Dermis blood vessel endothelial cell (primary cell): Measurements from ENCODE around the gene NCF1. TPM values are rescaled to one million over a fixed set of nuclear protein-coding genes. Genes with fewer than 3 reads are reported as not detected.
"Not testable (repeated sequence)": the region's sequence is repeated elsewhere in the genome, so short reads cannot be mapped to it uniquely, and the experiment has no call there.

Source experiments
- DNase-seq: peaks from one replicate; pipeline ENCODE4 v3.0.0; 2010
- total RNA-seq: library from RNA; depleted of rRNA; stranded (reverse); fragments of >200 nt; gene quantifications from 2 replicates; pipeline ENCODE4 v1.2.3, GENCODE V29; 2014

Gene NCF1
- not detected in 2 replicates for total RNA-seq

- DNase-seq: not testable (repeated sequence)
Observed at GRCh38 chr7:74773760-74774750, at the start of gene NCF1. Gene NCF1, plus strand, starts transcription at chr7:74774011. Its CDS starts 21 bp downstream, at chr7:74774032.

DNA sequence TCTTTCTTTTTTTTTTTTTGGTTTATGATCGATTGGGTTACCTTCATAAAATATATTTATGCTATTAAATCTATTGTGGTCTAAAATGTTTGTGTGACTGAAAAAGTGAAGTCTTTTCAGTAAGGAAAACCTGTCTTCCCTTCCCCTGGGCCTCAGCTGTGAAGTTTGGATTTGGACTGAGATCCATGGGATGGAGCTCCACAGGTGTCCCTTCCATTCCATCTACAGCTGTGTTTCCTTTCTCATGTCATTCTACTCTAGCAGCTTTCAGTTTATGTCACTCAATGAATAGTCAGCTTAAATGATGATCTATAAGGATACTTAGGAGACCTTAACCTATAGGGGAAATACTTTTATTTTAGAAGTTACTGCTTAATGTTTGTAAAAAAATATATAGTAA lies 48.0 kb upstream of the NCF1 start:
- DNase-seq: no peak

- DNase-seq: no peak
Observed at GRCh38 chr7:74726309-74727101, 47.3 kb upstream of the NCF1 start.

DNA sequence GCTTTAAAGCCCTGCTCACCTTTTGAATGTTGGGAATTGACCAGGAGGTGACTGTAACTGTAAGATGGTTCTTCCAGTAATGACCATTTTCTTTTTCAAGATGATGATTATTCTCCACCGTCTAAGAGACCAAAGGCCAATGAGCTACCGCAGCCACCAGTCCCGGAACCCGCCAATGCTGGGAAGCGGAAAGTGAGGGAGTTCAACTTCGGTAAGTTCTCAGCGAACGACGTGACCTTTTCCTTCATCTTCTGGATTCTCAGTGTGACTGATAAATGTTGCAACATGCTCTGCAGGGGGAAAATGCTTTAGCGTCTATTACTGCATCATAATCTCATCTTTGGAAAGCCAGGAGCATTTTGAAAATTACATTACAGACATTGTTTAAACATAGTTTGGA lies 45.1 kb upstream of the NCF1 start:
- DNase-seq: not testable (repeated sequence)

DNA sequence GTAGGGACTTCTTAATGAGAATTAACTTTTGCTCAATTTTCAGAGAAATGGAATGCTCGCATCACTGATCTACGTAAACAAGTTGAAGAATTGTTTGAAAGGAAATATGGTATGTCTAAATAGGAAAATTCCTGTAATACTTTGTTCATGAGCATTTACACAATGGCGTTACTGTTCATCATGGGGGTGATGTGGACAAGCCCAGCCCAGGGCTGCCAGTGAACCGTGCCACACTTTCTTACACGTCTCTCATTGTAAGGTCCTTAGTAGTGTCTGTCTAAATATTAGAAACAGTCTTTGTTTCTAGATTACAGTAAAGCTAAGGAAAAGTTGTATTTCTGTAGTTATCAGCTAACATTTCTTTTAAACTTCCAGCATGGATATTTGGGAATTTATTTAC lies 43.6 kb upstream of the NCF1 start:
- not testable (repeated sequence) for DNase-seq

GRCh38 chr7:74739974-74740703 lies 33.7 kb upstream of the NCF1 start:
- DNase-seq: not testable (repeated sequence)

DNA sequence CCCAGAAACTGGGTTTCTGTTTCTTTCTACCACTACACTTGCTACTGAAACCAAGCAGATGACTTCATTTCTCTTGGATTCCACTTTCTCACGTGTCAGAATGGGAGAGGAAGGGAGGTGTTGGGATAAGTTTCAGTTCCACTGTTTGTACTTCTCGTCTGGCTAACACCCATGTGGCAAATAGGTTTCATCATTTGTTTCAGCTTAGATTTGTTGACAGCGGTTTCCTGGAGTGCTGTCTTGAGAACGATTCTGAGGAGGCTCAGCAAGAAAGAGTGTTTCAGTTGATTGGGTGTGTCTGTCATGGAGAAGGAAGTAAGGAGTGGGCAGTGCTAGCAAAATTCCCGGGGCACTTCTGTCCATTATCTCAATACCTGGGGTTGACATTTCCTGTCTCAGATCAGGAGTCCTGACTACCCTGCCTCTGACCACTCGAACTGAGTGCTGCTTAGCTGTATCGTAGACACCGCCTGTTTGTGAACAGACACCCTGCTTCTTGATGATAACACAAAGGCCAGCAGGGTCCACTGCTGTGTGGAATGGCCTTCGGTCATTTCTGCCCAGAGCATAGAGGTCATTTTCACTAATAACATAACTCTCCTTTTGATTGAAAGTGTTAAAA lies 29.8 kb upstream of the NCF1 start:
- DNase-seq: not testable (repeated sequence)

DNA sequence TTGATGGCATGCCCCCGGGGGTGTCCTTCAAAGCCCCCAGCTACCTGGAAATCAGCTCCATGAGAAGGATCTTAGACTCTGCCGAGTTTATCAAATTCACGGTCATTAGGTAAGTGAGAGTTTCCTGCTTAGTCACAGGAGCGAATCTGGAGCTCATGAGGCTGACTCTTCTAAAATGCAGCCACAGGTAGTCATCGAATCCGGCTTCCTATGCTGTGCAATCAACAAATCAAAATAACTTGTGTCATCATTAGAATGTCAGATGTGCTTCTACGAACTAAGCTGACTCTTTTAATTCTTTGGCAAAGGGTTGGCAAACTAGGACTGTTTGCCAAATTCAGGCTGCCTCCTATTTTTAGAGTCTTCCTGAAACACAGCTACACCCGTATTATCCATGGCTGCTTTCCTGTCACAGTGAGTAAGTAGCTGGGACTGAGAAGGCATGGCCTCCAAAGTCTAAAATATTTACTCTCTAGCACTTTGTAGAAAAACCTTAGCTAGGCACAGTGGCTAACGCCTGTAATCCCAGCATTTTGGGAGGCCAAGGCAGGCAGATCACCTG lies 19.8 kb upstream of the NCF1 start:
- not testable (repeated sequence) for DNase-seq

DNA sequence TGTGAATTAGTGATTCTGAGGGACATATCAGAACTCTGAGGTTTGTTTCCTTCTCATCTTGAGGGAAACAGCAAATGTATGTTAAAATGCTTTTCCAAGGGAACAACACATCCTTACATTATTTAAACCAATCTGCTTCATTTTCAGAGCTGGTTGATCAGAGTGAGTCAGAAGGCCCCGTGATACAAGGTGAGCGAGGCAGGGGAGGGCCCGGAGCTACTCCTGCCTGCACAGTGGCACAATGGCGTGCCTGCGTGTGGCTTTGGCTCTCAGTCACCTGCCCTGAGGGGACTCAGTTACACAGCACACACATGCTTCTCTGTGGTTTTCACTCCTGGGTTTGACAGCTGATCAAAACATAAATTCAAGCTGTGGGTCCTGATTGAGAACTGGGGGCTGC lies 17.1 kb upstream of the NCF1 start:
- not testable (repeated sequence) for DNase-seq

GRCh38 chr7:74758268-74758667 lies 15.5 kb upstream of the NCF1 start:
- not testable (repeated sequence) for DNase-seq

GRCh38 chr7:74758982-74759381 lies 14.8 kb upstream of the NCF1 start:
- DNase-seq: not testable (repeated sequence)

GRCh38 chr7:74765205-74765918 lies 8.4 kb upstream of the NCF1 start:
- not testable (repeated sequence) for DNase-seq

- DNase-seq: not testable (repeated sequence)
Observed at GRCh38 chr7:74766509-74766908, 7.3 kb upstream of the NCF1 start.

DNA sequence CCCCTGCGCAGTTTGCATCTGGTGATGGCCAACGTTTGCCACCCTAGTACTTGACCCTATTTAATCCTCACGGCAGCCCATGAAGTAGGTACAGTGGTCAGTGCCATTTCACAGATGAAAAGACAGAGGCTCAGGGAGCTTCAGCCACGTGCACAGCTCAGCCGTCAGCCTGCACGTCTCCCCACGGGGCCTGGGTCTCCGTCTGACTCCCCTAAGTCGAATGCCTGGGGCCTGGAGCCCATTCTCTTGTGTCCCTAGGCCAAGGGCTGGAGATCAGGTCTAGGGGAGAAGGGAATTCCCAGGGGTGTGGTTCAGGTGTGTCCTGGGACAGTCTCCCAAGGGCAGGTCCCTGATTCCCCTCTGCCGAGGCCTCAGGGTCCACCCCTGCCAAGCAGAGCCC lies 6.8 kb upstream of the NCF1 start:
- not testable (repeated sequence) for DNase-seq

DNA sequence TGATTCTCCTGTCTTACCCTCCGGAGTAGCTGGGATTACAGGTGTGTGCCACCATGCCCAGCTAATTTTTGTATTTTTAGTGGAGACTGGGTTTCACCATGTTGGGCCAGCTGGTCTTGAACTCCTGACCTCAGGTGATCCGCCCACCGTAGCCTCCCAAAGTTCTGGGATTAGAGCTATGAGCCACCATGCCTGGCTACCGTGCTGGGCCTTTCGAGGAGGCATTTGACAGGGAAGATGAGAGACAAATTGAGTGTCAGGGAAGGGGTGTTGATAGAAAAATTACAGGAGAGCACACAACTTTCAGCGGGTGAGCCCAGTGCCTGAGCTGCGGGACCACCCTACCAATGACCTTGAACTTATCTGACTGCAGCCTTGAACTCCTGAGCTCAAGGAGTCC lies 3.7 kb upstream of the NCF1 start:
- not testable (repeated sequence) for DNase-seq

DNA sequence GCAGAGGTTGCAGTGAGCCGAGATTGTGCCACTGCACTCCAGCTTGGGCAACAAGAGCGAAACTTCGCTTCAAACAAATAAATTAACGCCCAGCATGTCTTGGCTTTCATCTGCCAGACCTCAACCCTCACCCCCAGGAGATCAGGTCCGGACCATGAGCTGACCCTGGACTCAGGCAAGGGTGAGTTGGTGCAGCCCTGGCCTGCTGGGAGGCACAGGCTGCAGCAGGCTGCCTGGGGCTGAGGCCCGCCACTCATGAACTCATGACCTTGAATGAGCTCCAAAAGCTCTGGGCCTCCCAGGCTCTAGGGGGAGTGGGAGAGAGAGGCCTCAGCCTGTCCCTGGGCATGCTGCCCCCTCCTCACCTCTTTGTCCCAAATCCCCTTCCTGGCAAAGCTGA lies 1.7 kb upstream of the NCF1 start:
- not testable (repeated sequence) for DNase-seq

GRCh38 chr7:74775111-74775510 lies 1.3 kb downstream of the NCF1 start:
- DNase-seq: not testable (repeated sequence)

DNA sequence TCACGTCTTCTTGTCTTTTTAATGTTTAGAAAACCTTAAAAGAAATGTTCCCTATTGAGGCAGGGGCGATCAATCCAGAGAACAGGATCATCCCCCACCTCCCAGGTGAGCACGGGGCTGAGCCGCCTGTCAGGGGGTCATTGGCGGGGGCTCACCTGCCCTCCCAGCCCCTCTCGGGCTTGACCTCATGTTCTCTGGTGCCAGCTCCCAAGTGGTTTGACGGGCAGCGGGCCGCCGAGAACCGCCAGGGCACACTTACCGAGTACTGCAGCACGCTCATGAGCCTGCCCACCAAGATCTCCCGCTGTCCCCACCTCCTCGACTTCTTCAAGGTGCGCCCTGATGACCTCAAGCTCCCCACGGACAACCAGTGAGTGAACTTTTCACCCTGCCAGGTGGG lies 5.2 kb downstream of the NCF1 start:
- not testable (repeated sequence) for DNase-seq

- not testable (repeated sequence) for DNase-seq
Observed at GRCh38 chr7:74781746-74782145, 7.9 kb downstream of the NCF1 start.

DNA sequence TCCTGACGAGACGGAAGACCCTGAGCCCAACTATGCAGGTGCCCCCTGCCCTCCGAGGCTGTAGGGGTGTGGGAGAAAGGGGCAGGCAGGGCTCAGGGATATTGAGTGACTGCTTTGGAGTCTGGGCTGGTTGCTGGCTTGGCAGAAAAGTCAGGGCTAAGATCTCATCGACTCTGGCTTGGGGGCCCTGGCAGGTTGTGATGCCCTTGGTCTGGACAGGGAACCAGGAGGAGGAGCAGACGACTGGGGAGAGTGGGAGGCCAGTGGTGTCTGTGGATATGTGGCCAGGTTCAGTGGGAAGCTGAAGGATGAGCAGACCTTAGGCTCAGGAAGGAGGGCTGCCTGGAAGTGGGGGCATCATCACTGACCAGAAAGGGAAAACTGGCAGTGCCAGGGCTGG lies 9.8 kb downstream of the NCF1 start:
- not testable (repeated sequence) for DNase-seq
